K562 (cell line): Measurements from ENCODE around the gene UBAC2.

Experiments
- CEBPB ChIP-seq: fragments of 450-650 bp; IDR thresholded peaks from 2 replicates; pipeline ENCODE4 v1.6.1; 2016; ENCODE audit warnings: missing genetic modification characterization, missing compliant biosample characterization
- CTCF ChIP-seq, 3 experiments: IDR thresholded peaks in 2 of 3; conservative IDR thresholded peaks in 1 of 3; 2 replicates each; pipeline ENCODE4 v1.5.1; 2011 to 2012; ENCODE audit warnings: low read length in 3 of 3, mild to moderate bottlenecking in 3 of 3, control low read depth in 2 of 3, improper control_type of control experiment in 1 of 3, inconsistent platforms in 1 of 3, low read depth in 1 of 3, mixed read lengths in 1 of 3, moderate library complexity in 1 of 3; ENCODE audit not compliant: insufficient read depth in 2 of 3
- ELF1 ChIP-seq: fragments of 200-800 bp; sonication (Bioruptor generic); IDR thresholded peaks from 2 replicates; pipeline ENCODE4 v1.6.1; 2016; ENCODE audit warnings: missing genetic modification characterization, missing compliant biosample characterization
- MIER1 ChIP-seq: fragments of 450-650 bp; IDR thresholded peaks from 2 replicates; pipeline ENCODE4 v1.6.1; 2016; ENCODE audit warnings: antibody characterized with exemption, mild to moderate bottlenecking, low read depth
- NFIC ChIP-seq: fragments of 450-650 bp; IDR thresholded peaks from 2 replicates; pipeline ENCODE4 v1.6.1; 2017; ENCODE audit warnings: mild to moderate bottlenecking, inconsistent platforms
- NUFIP1 ChIP-seq: fragments of 450-650 bp; IDR thresholded peaks from 2 replicates; pipeline ENCODE4 v1.6.1; 2018; ENCODE audit not compliant: partially characterized antibody
- PHF21A ChIP-seq: fragments of 450-650 bp; IDR thresholded peaks from 2 replicates; pipeline ENCODE4 v1.6.1; 2017; ENCODE audit warnings: low read depth, borderline replicate concordance
- POLR2A ChIP-seq: fragments of 450-650 bp; conservative IDR thresholded peaks from 2 replicates; pipeline ENCODE4 v1.6.1; 2016

DNA sequence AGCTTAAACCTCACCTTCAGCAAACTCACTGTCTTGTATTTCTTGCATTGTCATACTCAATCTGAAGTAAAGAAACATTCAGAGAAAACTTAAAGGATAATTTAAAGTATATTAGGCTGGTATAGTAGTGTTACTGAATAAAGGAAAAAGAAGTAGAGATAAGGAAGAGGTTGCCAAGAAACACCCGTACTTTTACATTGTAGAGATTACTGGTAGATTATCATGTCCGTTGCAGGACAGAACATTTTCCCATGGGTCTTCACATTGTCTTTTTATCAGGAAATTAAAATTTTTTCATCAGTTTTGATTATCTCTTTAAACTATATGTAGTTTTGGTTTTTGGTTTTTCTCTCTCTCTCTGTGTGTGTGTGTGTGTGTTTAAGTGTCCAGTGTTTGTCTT, 126.5 kb downstream of the UBAC2 start:
- no peak for TF ChIP-seq NUFIP1
- TF ChIP-seq CEBPB (tag) = no peak
- no peak for TF ChIP-seq POLR2A
- TF ChIP-seq PHF21A = no peak
- no peak for TF ChIP-seq NFIC
- TF ChIP-seq CTCF (IDR thresholded peaks at IDR 0.05 in 2 of 3, conservative IDR thresholded peaks at IDR 0.05 in 1 of 3; ENCODE audit: insufficient read depth in 2 of 3, low read depth in 1 of 3, low read length in 3 of 3) = no peak
- TF ChIP-seq ELF1 (tag) = no peak
- TF ChIP-seq MIER1 = no peak
